Fibroblast of villous mesenchyme (primary cell): ENCODE measurements around the gene WFS1. TPM values are rescaled to one million over a fixed set of nuclear protein-coding genes. Genes with fewer than 3 reads are reported as not detected.

ENCODE experiments used
- DNase-seq: peaks from one replicate; pipeline ENCODE4 v3.0.0-alpha.2; 2010; ENCODE audit warnings: low read depth
- H3K4me3 ChIP-seq: 2 replicates; pipeline ENCODE4 v1.5.1; 2011; ENCODE audit warnings: low read depth, mild to moderate bottlenecking, low read length
- CTCF ChIP-seq: IDR thresholded peaks from 2 replicates; pipeline ENCODE4 v1.5.1; 2012; ENCODE audit warnings: low read depth, mild to moderate bottlenecking, low read length; ENCODE audit not compliant: insufficient read depth
- total RNA-seq: library from RNA; depleted of rRNA; stranded (reverse); fragments of >200 nt; gene quantifications from 2 replicates; pipeline ENCODE4 v1.2.3, GENCODE V29; 2012

Gene WFS1
- total RNA-seq, 1 donor, result 42.3 TPM

GRCh38 chr4:6246170-6246634 is 23.4 kb upstream of the WFS1 start:
- H3K4me3 ChIP-seq, result no peak overlapping the region
- no peak for TF ChIP-seq CTCF
- no peak for DNase-seq

GRCh38 chr4:6248394-6248793 is 21.3 kb upstream of the WFS1 start:
- no peak overlapping the region for H3K4me3 ChIP-seq
- TF ChIP-seq CTCF, result no peak
- no peak for DNase-seq

- TF ChIP-seq CTCF, result peak; percentile 73
- peak; percentile 69 for DNase-seq
- no peak overlapping the region for H3K4me3 ChIP-seq
These were observed 19.2 kb upstream of the WFS1 start for GRCh38 chr4:6250235-6250983.

GRCh38 chr4:6250984-6251295 is 18.7 kb upstream of the WFS1 start:
- TF ChIP-seq CTCF, result no peak
- no peak for DNase-seq
- H3K4me3 ChIP-seq, result no peak overlapping the region

- no peak for DNase-seq
- no peak for TF ChIP-seq CTCF
- H3K4me3 ChIP-seq, result no peak overlapping the region
These were observed 18.3 kb upstream of the WFS1 start for GRCh38 chr4:6251365-6251764.

GRCh38 chr4:6252051-6252450 is 17.6 kb upstream of the WFS1 start:
- no peak for DNase-seq
- TF ChIP-seq CTCF, result no peak
- H3K4me3 ChIP-seq, result no peak overlapping the region

- DNase-seq, result no peak
- no peak overlapping the region for H3K4me3 ChIP-seq
- no peak for TF ChIP-seq CTCF
These were observed 16.5 kb upstream of the WFS1 start for GRCh38 chr4:6253111-6253510.
